Osteoblast (primary cell): ENCODE measurements around the gene GPATCH1. TPM values are rescaled to one million over a fixed set of nuclear protein-coding genes. Genes with fewer than 3 reads are reported as not detected.
A peak's percentile ranks its signal among the peaks of the same experiment; 100 is the strongest.

Experiments
- DNase-seq: peaks from one replicate; pipeline ENCODE4 v3.0.0; 2011; ENCODE audit warnings: low spot score, mixed read lengths; ENCODE audit not compliant: insufficient read length; ENCODE audit errors: missing footprints
- H2AFZ ChIP-seq: 2 replicates; pipeline ENCODE4 v1.6.0; 2011; ENCODE audit warnings: mild to moderate bottlenecking, low read length
- H3K27ac ChIP-seq: 2 replicates; pipeline ENCODE4 v1.5.1; 2011; ENCODE audit warnings: mild to moderate bottlenecking, low read depth, low read length, moderate library complexity
- H3K27me3 ChIP-seq: 2 replicates; pipeline ENCODE4 v1.6.0; 2012; ENCODE audit warnings: mild to moderate bottlenecking, control low read depth, inconsistent platforms, low read length, moderate library complexity; ENCODE audit not compliant: insufficient read depth
- H3K36me3 ChIP-seq: 2 replicates; pipeline ENCODE4 v1.5.1; 2011; ENCODE audit warnings: mild to moderate bottlenecking, low read length, control low read depth, moderate library complexity; ENCODE audit not compliant: insufficient read depth
- H3K4me1 ChIP-seq: 2 replicates; pipeline ENCODE4 v1.5.1; 2011; ENCODE audit warnings: mild to moderate bottlenecking, low read length, control low read depth, moderate library complexity; ENCODE audit not compliant: insufficient read depth
- H3K4me2 ChIP-seq: 2 replicates; pipeline ENCODE4 v1.6.0; 2011; ENCODE audit warnings: mild to moderate bottlenecking, low read length; ENCODE audit not compliant: insufficient read depth
- H3K4me3 ChIP-seq: fragments of 200-600 bp; sonication (generic); 3 replicates; pipeline ENCODE4 v1.5.1; 2012; ENCODE audit warnings: mild to moderate bottlenecking, low read length, inconsistent platforms; ENCODE audit not compliant: insufficient read depth
- H3K79me2 ChIP-seq: 2 replicates; pipeline ENCODE4 v1.6.0; 2012; ENCODE audit warnings: mild to moderate bottlenecking, low read length, control low read depth, inconsistent platforms; ENCODE audit not compliant: insufficient read depth
- H3K9me3 ChIP-seq: 2 replicates; pipeline ENCODE4 v1.5.1; 2011; ENCODE audit warnings: low read depth, low read length, control low read depth
- H4K20me1 ChIP-seq: 2 replicates; pipeline ENCODE4 v1.6.0; 2012; ENCODE audit warnings: mild to moderate bottlenecking, low read length, control low read depth; ENCODE audit not compliant: insufficient read depth
- CTCF ChIP-seq: IDR thresholded peaks from 2 replicates; pipeline ENCODE4 v1.5.1; 2011; ENCODE audit warnings: mild to moderate bottlenecking, low read depth, low read length, moderate library complexity; ENCODE audit errors: extremely low read depth
- total RNA-seq: library from RNA; depleted of rRNA; stranded (reverse); fragments of >200 nt; gene quantifications from 2 replicates; pipeline ENCODE4 v1.2.3, GENCODE V29; 2012

Gene GPATCH1
- total RNA-seq, 1 donor, result 6.2 TPM

- H3K79me2 ChIP-seq, result no peaks in the 10 kb centered on the region
- H2AFZ ChIP-seq, result no peak overlapping the region
- H3K4me3 ChIP-seq, result no peak overlapping the region
- DNase-seq, result peak; percentile 64
- no peaks in the 10 kb centered on the region for H3K9me3 ChIP-seq
- no peaks in the 10 kb centered on the region for H3K27me3 ChIP-seq
- H4K20me1 ChIP-seq, result no peaks in the 10 kb centered on the region
- no peak overlapping the region for H3K27ac ChIP-seq
- H3K4me2 ChIP-seq, result no peak overlapping the region
- no peaks in the 10 kb centered on the region for H3K4me1 ChIP-seq
- no peak for TF ChIP-seq CTCF
- H3K36me3 ChIP-seq, result no peaks in the 10 kb centered on the region
These were observed 53.6 kb downstream of the GPATCH1 start for GRCh38 chr19:33134571-33135041.

- TF ChIP-seq CTCF, result no peak
- Histone ChIP-seq H3K4me1 (no peaks in the 10 kb centered on the region), H4K20me1 (no peaks in the 10 kb centered on the region), H3K27me3 (no peaks in the 10 kb centered on the region), H3K36me3 (no peaks in the 10 kb centered on the region), H3K27ac (no peak overlapping the region), H3K4me2 (no peak overlapping the region), H2AFZ (no peak overlapping the region), H3K79me2 (no peaks in the 10 kb centered on the region), H3K4me3 (no peak overlapping the region), H3K9me3 (no peaks in the 10 kb centered on the region)
- DNase-seq, result no peak
These were observed 58.2 kb downstream of the GPATCH1 start for GRCh38 chr19:33139165-33139564.

- no peaks in the 10 kb centered on the region for H3K9me3 ChIP-seq
- peak overlapping the region; percentile 5 for H3K4me2 ChIP-seq
- no peak overlapping the region for H3K4me3 ChIP-seq
- H3K36me3 ChIP-seq, result no peaks in the 10 kb centered on the region
- no peaks in the 10 kb centered on the region for H3K27me3 ChIP-seq
- no peaks in the 10 kb centered on the region for H3K4me1 ChIP-seq
- no peak overlapping the region for H3K27ac ChIP-seq
- H4K20me1 ChIP-seq, result no peaks in the 10 kb centered on the region
- H3K79me2 ChIP-seq, result no peaks in the 10 kb centered on the region
- TF ChIP-seq CTCF, result peak; percentile 89
- no peak overlapping the region for H2AFZ ChIP-seq
- peak; percentile 95 for DNase-seq
These were observed 63.0 kb downstream of the GPATCH1 start for GRCh38 chr19:33143897-33144405.

- no peak for DNase-seq
- Histone ChIP-seq H3K4me3 (no peak overlapping the region), H3K4me1 (no peaks in the 10 kb centered on the region), H4K20me1 (no peaks in the 10 kb centered on the region), H3K79me2 (no peaks in the 10 kb centered on the region), H3K27me3 (no peaks in the 10 kb centered on the region), H2AFZ (no peak overlapping the region), H3K36me3 (no peaks in the 10 kb centered on the region), H3K27ac (no peak overlapping the region), H3K4me2 (no peak overlapping the region), H3K9me3 (no peaks in the 10 kb centered on the region)
- no peak for TF ChIP-seq CTCF
These were observed 65.2 kb downstream of the GPATCH1 start for GRCh38 chr19:33146209-33146608.
